Measurements from ENCODE around the gene ADAM15.

DNA sequence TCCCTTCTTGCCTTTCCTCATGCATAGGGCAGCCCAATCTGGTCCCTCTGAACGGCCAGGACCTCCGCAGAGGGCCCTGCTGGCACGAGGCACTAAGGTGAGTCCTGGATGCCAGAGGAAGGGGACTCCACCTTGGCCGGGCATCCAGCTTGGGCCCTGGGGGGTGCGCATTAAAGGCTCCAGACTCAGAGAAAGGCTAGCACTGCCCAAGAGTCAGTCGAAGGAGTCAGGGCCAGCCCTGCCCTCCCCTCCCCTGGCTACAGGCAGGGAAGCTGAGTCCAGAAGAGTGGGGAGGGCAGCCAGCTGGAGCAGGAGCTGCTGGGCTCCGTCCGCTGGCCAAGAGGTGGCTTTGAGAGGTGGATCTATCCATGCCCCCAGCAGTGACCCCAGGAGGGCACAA lies 9.6 kb downstream of the ADAM15 start:
- TF ChIP-seq, protein P1, sequence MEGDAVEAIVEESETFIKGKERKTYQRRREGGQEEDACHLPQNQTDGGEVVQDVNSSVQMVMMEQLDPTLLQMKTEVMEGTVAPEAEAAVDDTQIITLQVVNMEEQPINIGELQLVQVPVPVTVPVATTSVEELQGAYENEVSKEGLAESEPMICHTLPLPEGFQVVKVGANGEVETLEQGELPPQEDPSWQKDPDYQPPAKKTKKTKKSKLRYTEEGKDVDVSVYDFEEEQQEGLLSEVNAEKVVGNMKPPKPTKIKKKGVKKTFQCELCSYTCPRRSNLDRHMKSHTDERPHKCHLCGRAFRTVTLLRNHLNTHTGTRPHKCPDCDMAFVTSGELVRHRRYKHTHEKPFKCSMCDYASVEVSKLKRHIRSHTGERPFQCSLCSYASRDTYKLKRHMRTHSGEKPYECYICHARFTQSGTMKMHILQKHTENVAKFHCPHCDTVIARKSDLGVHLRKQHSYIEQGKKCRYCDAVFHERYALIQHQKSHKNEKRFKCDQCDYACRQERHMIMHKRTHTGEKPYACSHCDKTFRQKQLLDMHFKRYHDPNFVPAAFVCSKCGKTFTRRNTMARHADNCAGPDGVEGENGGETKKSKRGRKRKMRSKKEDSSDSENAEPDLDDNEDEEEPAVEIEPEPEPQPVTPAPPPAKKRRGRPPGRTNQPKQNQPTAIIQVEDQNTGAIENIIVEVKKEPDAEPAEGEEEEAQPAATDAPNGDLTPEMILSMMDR (IDR thresholded peaks at IDR 0.05; ENCODE audit: low read depth, low read length), result no peak
- TF ChIP-seq EZH2phosphoT487 (IDR thresholded peaks at IDR 0.05; ENCODE audit: low read depth), result no peak
